Endothelial cell (in vitro differentiated cells): ENCODE data around the gene AP5S1. TPM values are rescaled to one million over a fixed set of nuclear protein-coding genes. Genes with fewer than 3 reads are reported as not detected.

Source experiments
- DNase-seq: peaks from one replicate; pipeline ENCODE4 v3.0.0; 2021; ENCODE audit warnings: low spot score
- H3K27ac Mint-ChIP-seq: one replicate; pipeline ENCODE4 v1.8.0; 2021; ENCODE audit warnings: mixed read lengths, inconsistent platforms; ENCODE audit not compliant: unreplicated experiment
- H3K27me3 Mint-ChIP-seq: one replicate; pipeline ENCODE4 v1.8.0; 2021; ENCODE audit warnings: mild to moderate bottlenecking, moderate library complexity, mixed read lengths, inconsistent platforms; ENCODE audit not compliant: unreplicated experiment
- H3K36me3 Mint-ChIP-seq: one replicate; pipeline ENCODE4 v1.8.0; 2021; ENCODE audit warnings: mild to moderate bottlenecking, low read depth, mixed read lengths, inconsistent platforms; ENCODE audit not compliant: unreplicated experiment
- H3K4me1 Mint-ChIP-seq: one replicate; pipeline ENCODE4 v1.8.0; 2021; ENCODE audit warnings: mild to moderate bottlenecking, mixed read lengths, inconsistent platforms; ENCODE audit not compliant: unreplicated experiment
- H3K4me3 Mint-ChIP-seq: one replicate; pipeline ENCODE4 v1.8.0; 2021; ENCODE audit warnings: mild to moderate bottlenecking, mixed read lengths, inconsistent platforms; ENCODE audit not compliant: unreplicated experiment
- H3K9me3 Mint-ChIP-seq: one replicate; pipeline ENCODE4 v1.8.0; 2021; ENCODE audit warnings: mixed read lengths, inconsistent platforms; ENCODE audit not compliant: unreplicated experiment
- total RNA-seq: library from RNA; stranded (reverse); fragmentation: NEBNext Ultra II Directional; extraction: Animal tissue kit (Norgen Biotek cat#: 25700); gene quantifications from one replicate; pipeline ENCODE4 v1.2.1, GENCODE V29; 2021; ENCODE audit not compliant: unreplicated experiment
- TF ChIP-seq, protein P1 (sequence below): fragments of 200-600 bp; sonication (generic); IDR thresholded peaks from one replicate; pipeline ENCODE4 v1.5.0; 2021; ENCODE audit warnings: antibody characterized with exemption; ENCODE audit not compliant: unreplicated experiment

Gene AP5S1
- total RNA-seq, 1 donor from 2014 or later, result 9.9 TPM

DNA sequence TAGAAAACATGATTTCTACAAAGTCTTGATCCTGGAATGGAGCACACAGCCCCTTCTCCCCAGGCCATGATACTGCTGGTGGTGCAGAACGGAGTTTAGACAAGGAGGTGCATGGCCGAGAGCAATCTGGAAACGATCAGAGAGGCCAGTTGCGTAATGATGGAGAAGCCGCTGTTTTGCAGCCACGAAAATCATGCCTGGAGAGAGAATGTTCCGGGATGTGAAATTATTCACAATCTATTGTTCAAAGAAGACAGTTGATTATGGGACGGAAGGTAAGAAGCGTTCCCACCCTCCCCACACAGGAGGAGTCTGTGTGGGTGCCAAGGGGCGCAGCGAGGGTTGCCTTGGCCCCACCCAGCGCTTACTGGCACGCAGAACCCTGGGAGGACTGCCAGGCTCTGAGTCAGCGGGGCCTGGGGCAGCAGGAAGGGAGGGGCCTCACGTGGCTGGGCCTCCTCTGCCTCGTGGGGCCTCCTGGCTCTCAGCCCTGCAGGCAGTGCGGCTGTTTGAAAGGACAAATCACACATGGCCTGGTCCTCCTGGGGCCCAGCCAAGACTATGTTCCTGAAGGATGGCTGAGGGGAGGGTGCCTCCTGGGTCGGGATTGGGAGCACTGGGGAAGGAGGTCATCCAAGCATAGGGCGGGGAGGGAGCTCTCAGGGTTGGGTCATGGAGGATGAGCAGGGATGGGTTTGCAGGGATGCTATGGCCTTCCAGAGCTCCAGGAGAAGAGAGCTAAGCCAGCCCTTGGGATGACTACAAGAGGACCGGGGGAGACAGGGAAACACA, 8.7 kb upstream of the AP5S1 start:
- H3K9me3 Mint-ChIP-seq, result no peaks in the 10 kb centered on the region
- no peaks in the 10 kb centered on the region for H3K36me3 Mint-ChIP-seq
- TF ChIP-seq, protein P1, sequence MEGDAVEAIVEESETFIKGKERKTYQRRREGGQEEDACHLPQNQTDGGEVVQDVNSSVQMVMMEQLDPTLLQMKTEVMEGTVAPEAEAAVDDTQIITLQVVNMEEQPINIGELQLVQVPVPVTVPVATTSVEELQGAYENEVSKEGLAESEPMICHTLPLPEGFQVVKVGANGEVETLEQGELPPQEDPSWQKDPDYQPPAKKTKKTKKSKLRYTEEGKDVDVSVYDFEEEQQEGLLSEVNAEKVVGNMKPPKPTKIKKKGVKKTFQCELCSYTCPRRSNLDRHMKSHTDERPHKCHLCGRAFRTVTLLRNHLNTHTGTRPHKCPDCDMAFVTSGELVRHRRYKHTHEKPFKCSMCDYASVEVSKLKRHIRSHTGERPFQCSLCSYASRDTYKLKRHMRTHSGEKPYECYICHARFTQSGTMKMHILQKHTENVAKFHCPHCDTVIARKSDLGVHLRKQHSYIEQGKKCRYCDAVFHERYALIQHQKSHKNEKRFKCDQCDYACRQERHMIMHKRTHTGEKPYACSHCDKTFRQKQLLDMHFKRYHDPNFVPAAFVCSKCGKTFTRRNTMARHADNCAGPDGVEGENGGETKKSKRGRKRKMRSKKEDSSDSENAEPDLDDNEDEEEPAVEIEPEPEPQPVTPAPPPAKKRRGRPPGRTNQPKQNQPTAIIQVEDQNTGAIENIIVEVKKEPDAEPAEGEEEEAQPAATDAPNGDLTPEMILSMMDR, result no peak
- peaks cover 12% of the 10 kb centered on the region for H3K4me1 Mint-ChIP-seq
- no peak overlapping the region for H3K4me3 Mint-ChIP-seq
- DNase-seq, result no peak
- H3K27ac Mint-ChIP-seq, result no peak overlapping the region
- H3K27me3 Mint-ChIP-seq, result peaks cover 9% of the 10 kb centered on the region

DNA sequence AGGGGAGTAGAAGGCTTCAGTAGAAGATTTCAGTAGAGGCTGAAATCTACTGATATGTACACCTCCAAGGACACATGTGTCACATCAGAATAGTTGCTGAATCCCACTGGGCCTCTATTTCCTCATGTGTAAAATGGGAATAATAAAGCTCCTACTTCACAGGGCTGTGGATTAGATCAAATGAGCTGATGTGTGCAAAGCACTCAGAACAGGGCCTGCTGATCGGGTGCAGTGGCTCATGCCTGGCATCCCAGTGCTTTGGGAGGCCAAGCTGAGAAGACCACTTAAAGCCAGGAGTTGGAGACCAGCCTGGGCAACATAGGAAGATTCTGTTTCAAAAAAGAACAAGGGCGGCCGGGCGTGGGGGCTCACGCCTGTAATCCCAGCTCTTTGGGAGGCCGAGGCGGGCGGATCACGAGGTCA, 8.1 kb upstream of the AP5S1 start:
- TF ChIP-seq, protein P1, result no peak
- H3K27me3 Mint-ChIP-seq, result peaks cover 9% of the 10 kb centered on the region

DNA sequence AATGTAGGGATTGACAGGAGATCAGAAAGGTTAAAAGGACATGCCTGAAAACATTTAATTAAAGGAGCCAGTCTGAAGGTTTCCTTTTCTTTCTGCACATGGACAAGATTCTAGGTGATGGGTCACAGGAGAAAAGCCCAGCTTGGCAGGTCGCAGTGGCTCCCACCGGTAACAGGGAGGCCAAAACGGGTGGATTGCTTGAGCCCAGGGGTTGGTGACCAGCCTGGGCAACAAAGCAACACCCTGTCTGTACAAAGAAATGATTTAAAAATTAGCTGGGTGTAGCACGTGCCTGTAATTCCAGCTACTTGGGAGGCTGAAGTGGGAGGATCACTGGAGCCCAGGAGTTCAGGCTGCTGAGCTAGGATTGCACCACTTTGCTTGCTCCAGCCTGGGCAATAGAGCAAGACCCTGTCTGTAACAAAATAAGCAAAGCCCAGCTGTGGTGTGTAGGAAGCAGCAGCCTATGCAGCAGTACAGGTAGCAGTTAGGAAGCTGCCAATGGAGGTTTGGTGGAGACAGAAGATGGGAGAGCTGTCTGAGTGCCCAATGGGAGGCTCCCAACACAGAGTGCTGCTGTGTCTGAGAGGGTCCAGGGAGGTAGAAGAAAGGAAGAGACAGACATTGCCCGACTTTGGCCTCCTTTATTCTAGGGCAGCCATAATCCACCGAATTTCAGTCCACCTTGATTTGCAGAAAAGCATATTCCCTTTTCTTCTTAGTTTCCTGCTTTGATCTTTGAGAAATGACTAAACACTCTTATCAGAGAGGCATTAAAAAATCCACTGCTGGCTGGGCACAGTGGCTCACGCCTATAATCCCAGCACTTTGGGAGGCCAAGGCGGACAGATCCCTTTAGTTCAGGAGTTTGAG, 7.1 kb upstream of the AP5S1 start:
- Mint-ChIP-seq H3K36me3 (no peaks in the 10 kb centered on the region), H3K9me3 (no peaks in the 10 kb centered on the region), H3K27ac (no peak overlapping the region), H3K27me3 (peaks cover 9% of the 10 kb centered on the region), H3K4me1 (peaks cover 3% of the 10 kb centered on the region), H3K4me3 (no peak overlapping the region)
- TF ChIP-seq, protein P1, result no peak
- no peak for DNase-seq

More for the DNA sequence above, 8.1 kb upstream of the AP5S1 start:
- Mint-ChIP-seq H3K27ac (no peak overlapping the region), H3K9me3 (no peaks in the 10 kb centered on the region), H3K36me3 (no peaks in the 10 kb centered on the region), H3K4me3 (no peak overlapping the region), H3K4me1 (peaks cover 8% of the 10 kb centered on the region)
- no peak for DNase-seq

DNA sequence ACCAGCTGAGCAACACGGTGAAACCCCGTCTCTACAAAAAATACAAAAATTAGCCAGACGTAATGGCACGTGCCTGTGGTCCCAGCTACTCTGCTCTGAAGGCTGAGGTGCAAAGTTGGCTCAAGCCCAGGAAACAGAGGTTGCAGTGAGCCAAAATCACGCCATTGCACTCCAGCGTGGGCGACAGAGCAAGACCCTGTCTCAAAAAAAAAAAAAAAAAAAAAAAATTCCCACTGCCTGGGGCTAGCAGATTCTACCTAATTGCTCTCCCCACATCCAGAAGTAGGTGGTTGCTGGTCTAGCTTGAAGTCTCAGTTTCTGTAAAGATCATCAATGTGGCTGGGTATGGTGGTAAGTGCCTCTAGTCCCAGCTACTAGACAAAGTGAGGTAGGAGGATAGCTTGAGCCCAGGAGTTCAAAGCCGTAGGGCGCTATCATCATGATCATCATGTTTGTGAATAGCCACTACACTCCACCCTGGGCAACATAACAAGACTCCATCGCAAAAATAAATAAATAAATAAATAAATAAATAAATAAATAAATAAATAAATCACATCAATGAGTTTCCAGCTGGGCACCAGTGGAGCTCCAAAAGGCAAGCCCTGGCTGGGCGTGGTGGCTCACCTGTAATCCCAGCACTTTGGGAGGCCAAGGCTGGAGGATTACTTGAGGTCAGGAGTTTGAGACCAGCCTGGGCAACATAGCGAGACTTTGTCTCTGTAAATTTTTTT, 6.3 kb upstream of the AP5S1 start:
- peaks cover 7% of the 10 kb centered on the region for H3K4me1 Mint-ChIP-seq
- H3K9me3 Mint-ChIP-seq, result no peaks in the 10 kb centered on the region
- no peak for DNase-seq
- no peak overlapping the region for H3K4me3 Mint-ChIP-seq
- TF ChIP-seq, protein P1, result no peak
- no peak overlapping the region for H3K27ac Mint-ChIP-seq
- H3K27me3 Mint-ChIP-seq, result peaks cover 9% of the 10 kb centered on the region
- H3K36me3 Mint-ChIP-seq, result no peaks in the 10 kb centered on the region
